NOMO-1 (cell line): ENCODE data around the gene CYS1.
"Not testable (repeated sequence)": the region's sequence is repeated elsewhere in the genome, so short reads cannot be mapped to it uniquely, and the experiment has no call there.

Source experiments
- DNase-seq, 2 experiments: peaks; one replicate each; lab custom pipeline; 2025; ENCODE audit not compliant: unreplicated experiment in 2 of 2; lab: John Stamatoyannopoulos, UW

Gene CYS1

GRCh38 chr2:10094271-10094814 is 14.1 kb upstream of the CYS1 start:
- no peak for DNase-seq

GRCh38 chr2:10091889-10092244 is 11.7 kb upstream of the CYS1 start:
- DNase-seq: not testable (repeated sequence)

- DNase-seq: peak in 1 of 2 experiments; percentile 15
Measured at GRCh38 chr2:10091182-10091888, 11.1 kb upstream of the CYS1 start.

GRCh38 chr2:10089565-10090190 is 9.5 kb upstream of the CYS1 start:
- peak; percentile 27 to 63 for DNase-seq

- no peak for DNase-seq
Measured at GRCh38 chr2:10087360-10087759, 7.1 kb upstream of the CYS1 start.

GRCh38 chr2:10086950-10087349 is 6.7 kb upstream of the CYS1 start:
- DNase-seq: no peak

GRCh38 chr2:10085668-10086059 is 5.5 kb upstream of the CYS1 start:
- DNase-seq: no peak

GRCh38 chr2:10085043-10085667 is 4.9 kb upstream of the CYS1 start:
- DNase-seq: no peak

GRCh38 chr2:10084223-10084865 is 4.1 kb upstream of the CYS1 start:
- no peak for DNase-seq

GRCh38 chr2:10083692-10084211 is 3.5 kb upstream of the CYS1 start:
- DNase-seq: no peak

- DNase-seq: no peak
Measured at GRCh38 chr2:10083046-10083445, 2.8 kb upstream of the CYS1 start.

- DNase-seq: no peak
Measured at GRCh38 chr2:10080536-10081304, 509 bp upstream of the CYS1 start.

- peak in 1 of 2 experiments; percentile 13 for DNase-seq
Measured at GRCh38 chr2:10079266-10079869, 843 bp downstream of the CYS1 start.

GRCh38 chr2:10078704-10079265 is 1.4 kb downstream of the CYS1 start:
- DNase-seq: no peak

GRCh38 chr2:10078001-10078400 is 2.2 kb downstream of the CYS1 start:
- no peak for DNase-seq

GRCh38 chr2:10076988-10077527 is 3.2 kb downstream of the CYS1 start:
- no peak for DNase-seq

- no peak for DNase-seq
Measured at GRCh38 chr2:10076511-10076910, 3.7 kb downstream of the CYS1 start.

GRCh38 chr2:10075571-10076209 is 4.5 kb downstream of the CYS1 start:
- DNase-seq: no peak

- no peak for DNase-seq
Measured at GRCh38 chr2:10075101-10075500, 5.1 kb downstream of the CYS1 start.
